Measurements from ENCODE around the gene WDR87. TPM values are rescaled to one million over a fixed set of nuclear protein-coding genes. Genes with fewer than 3 reads are reported as not detected.
A peak's percentile ranks its signal among the peaks of the same experiment; 100 is the strongest.

WDR87 gene
- total RNA-seq, 1 donor: not detected

GRCh38 chr19:37864501-37864900, 41.9 kb downstream of the WDR87 start:
- no peak for DNase-seq (ENCODE audit: insufficient read length, low spot score, missing footprints)
- Histone ChIP-seq H3K79me2 (ENCODE audit: insufficient read depth, low read length) (no peaks in the 10 kb centered on the region), H3K4me2 (ENCODE audit: insufficient read depth, low read length) (no peak overlapping the region), H3K9me3 (ENCODE audit: low read depth, low read length) (no peaks in the 10 kb centered on the region), H3K4me1 (ENCODE audit: insufficient read depth, low read length) (no peaks in the 10 kb centered on the region), H3K36me3 (ENCODE audit: insufficient read depth, low read length) (no peaks in the 10 kb centered on the region), H3K27me3 (ENCODE audit: insufficient read depth, low read length) (no peaks in the 10 kb centered on the region), H3K4me3 (ENCODE audit: insufficient read depth, low read length) (no peak overlapping the region), H3K27ac (ENCODE audit: low read depth, low read length) (no peak overlapping the region), H2AFZ (ENCODE audit: low read length) (no peak overlapping the region), H4K20me1 (ENCODE audit: insufficient read depth, low read length) (no peaks in the 10 kb centered on the region)
- TF ChIP-seq, protein P1, sequence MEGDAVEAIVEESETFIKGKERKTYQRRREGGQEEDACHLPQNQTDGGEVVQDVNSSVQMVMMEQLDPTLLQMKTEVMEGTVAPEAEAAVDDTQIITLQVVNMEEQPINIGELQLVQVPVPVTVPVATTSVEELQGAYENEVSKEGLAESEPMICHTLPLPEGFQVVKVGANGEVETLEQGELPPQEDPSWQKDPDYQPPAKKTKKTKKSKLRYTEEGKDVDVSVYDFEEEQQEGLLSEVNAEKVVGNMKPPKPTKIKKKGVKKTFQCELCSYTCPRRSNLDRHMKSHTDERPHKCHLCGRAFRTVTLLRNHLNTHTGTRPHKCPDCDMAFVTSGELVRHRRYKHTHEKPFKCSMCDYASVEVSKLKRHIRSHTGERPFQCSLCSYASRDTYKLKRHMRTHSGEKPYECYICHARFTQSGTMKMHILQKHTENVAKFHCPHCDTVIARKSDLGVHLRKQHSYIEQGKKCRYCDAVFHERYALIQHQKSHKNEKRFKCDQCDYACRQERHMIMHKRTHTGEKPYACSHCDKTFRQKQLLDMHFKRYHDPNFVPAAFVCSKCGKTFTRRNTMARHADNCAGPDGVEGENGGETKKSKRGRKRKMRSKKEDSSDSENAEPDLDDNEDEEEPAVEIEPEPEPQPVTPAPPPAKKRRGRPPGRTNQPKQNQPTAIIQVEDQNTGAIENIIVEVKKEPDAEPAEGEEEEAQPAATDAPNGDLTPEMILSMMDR (IDR thresholded peaks at IDR 0.05; ENCODE audit: extremely low read depth, low read depth, low read length): no peak

- DNase-seq (ENCODE audit: insufficient read length, low spot score, missing footprints): peak; percentile 84
- Histone ChIP-seq H3K36me3 (ENCODE audit: insufficient read depth, low read length) (no peaks in the 10 kb centered on the region), H4K20me1 (ENCODE audit: insufficient read depth, low read length) (no peaks in the 10 kb centered on the region), H3K4me3 (ENCODE audit: insufficient read depth, low read length) (no peak overlapping the region), H3K9me3 (ENCODE audit: low read depth, low read length) (no peaks in the 10 kb centered on the region), H3K27ac (ENCODE audit: low read depth, low read length) (no peak overlapping the region), H3K4me2 (ENCODE audit: insufficient read depth, low read length) (no peak overlapping the region), H2AFZ (ENCODE audit: low read length) (peak overlapping the region; percentile 74), H3K27me3 (ENCODE audit: insufficient read depth, low read length) (no peaks in the 10 kb centered on the region), H3K4me1 (ENCODE audit: insufficient read depth, low read length) (no peaks in the 10 kb centered on the region), H3K79me2 (ENCODE audit: insufficient read depth, low read length) (no peaks in the 10 kb centered on the region)
- TF ChIP-seq, protein P1 (IDR thresholded peaks at IDR 0.05; ENCODE audit: extremely low read depth, low read depth, low read length): no peak
Measured at GRCh38 chr19:37855098-37855497, 51.3 kb downstream of the WDR87 start.

- H3K4me3 ChIP-seq (ENCODE audit: insufficient read depth, low read length): no peak overlapping the region
- no peaks in the 10 kb centered on the region for H4K20me1 ChIP-seq (ENCODE audit: insufficient read depth, low read length)
- no peaks in the 10 kb centered on the region for H3K36me3 ChIP-seq (ENCODE audit: insufficient read depth, low read length)
- H3K79me2 ChIP-seq (ENCODE audit: insufficient read depth, low read length): no peaks in the 10 kb centered on the region
- H2AFZ ChIP-seq (ENCODE audit: low read length): no peak overlapping the region
- H3K4me2 ChIP-seq (ENCODE audit: insufficient read depth, low read length): no peak overlapping the region
- H3K27ac ChIP-seq (ENCODE audit: low read depth, low read length): no peak overlapping the region
- H3K9me3 ChIP-seq (ENCODE audit: low read depth, low read length): no peaks in the 10 kb centered on the region
- H3K4me1 ChIP-seq (ENCODE audit: insufficient read depth, low read length): peaks cover 3% of the 10 kb centered on the region
- DNase-seq (ENCODE audit: insufficient read length, low spot score, missing footprints): no peak
- TF ChIP-seq, protein P1 (IDR thresholded peaks at IDR 0.05; ENCODE audit: extremely low read depth, low read depth, low read length): no peak
- no peaks in the 10 kb centered on the region for H3K27me3 ChIP-seq (ENCODE audit: insufficient read depth, low read length)
Measured at GRCh38 chr19:37845932-37846331, 60.5 kb downstream of the WDR87 start.

Other genes starting within 250 kb of the WDR87 start
- gene ZNF607, start 186.8 kb downstream of the WDR87 start, total RNA-seq: 3.6 and 4.7 TPM in 2 replicates
- 6.8 and 6.9 TPM in 2 replicates for gene ZNF573, start 127.0 kb downstream of the WDR87 start, total RNA-seq
- 16.2 and 17.4 TPM in 2 replicates for gene SIPA1L3, start 614 bp upstream of the WDR87 start, total RNA-seq